ENCODE results near the gene CAMK2N1. TPM values are rescaled to one million over a fixed set of nuclear protein-coding genes. Genes with fewer than 3 reads are reported as not detected.

CAMK2N1 gene
- total RNA-seq, 1 donor from 2014 or later, result 1.0 TPM

GRCh38 chr1:20446796-20447195, 39.2 kb downstream of the CAMK2N1 start:
- DNase-seq (ENCODE audit: low read depth in 2 of 2), result no peak

DNA sequence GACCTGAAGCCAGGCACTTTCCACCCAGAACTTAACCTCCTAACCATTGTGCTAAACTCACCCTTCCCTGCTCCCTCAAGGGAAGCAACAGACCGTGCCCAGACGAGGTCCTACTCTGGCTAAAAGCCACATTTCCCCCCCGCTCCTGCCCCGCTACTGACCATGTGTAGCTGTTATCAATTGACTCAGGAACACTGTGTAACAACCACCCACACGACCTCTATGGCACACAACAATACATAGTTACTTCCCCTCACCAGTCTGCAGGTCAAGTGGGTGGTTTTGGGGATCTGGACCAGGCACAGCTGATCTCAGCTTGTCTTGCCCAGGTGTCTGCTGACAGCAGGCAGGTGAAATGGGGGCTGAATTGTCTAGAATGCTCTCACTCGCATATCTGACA, 40.1 kb downstream of the CAMK2N1 start:
- DNase-seq (ENCODE audit: low read depth in 2 of 2), result no peak

DNA sequence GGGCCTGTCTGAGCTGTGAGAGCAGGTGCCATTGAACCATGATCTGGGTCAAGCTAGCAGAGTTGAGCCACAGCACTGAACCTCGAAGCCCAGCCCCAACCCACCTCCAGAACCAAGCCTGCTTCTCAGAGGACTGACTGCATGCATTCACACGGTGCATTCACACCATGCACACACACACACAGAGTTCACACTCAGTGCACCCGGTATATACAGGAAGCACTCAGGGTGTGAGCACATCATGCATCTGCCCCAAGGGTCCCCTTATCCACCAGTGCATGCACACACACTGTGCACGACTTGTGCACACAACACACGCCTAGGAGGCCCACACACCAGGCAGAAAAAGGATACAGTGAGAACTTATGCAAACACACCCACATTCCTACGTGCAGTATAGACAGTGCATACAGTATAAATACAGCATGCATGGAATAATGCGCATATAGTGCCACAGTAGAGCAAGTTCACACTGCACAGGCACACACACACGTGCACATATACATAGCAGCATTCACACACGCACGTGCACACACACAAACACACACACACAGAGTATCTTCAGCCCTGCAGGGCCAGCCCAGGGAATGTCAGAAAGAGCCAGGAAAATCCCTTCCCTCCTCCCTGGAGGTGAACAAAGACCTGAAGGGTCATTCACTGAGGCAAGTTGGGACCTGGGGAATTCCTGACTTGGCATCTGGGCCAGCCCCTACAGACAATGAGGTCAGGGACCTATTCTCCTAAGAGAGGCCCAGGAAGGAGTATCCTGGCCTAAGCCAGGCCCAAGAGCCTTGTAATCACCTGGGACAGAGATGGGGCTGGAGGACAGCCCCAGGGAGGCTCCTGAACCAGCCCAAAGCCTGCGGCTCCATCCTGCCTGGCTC, 42.1 kb downstream of the CAMK2N1 start:
- no peak for DNase-seq (ENCODE audit: low read depth in 2 of 2)

GRCh38 chr1:20442920-20443625, 42.9 kb downstream of the CAMK2N1 start:
- DNase-seq (ENCODE audit: low read depth in 2 of 2), result no peak

DNA sequence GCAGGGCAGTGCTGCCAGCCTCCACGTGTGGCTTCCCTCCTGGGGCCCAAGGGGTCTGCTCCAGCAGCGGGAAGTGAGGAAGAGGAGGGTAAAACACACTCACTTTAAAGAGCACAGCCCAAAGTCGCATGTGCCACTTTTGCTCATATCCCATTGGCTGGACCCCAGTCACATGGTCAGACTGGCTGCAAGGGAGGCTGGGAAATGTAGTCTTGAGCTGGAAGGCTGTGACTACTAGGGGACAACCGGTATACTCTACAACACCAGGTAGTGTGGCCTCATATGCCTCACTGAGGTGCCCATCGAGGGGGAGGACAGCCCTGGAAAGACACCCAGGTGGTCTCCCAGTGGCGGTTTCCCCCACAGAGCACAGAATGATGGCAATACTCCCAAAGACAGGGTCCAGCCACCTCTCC, 45.2 kb downstream of the CAMK2N1 start:
- DNase-seq (ENCODE audit: low read depth in 2 of 2), result peak; percentile 25 to 54

DNA sequence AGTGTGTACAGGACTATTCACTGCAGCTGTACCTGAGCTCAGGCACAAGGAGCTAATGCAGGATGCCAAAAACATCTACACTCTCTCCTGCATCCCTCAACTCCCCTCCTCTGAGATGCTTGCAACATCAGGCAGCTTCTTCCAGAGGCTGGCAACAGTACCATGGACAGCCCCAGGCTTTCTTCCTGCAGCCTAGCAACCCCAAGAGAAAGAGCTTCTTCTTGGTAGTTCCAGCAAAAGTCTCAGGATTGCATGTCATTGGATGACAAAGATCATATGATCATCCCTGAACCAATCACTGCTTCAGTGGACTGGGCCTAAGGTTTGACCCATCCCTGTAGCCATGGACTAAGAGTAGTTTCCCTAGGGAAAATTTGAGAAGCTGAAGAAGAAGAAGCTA, 46.7 kb downstream of the CAMK2N1 start:
- DNase-seq (ENCODE audit: low read depth in 2 of 2), result peak in 1 of 2 donors; percentile 12

- DNase-seq (ENCODE audit: low read depth in 2 of 2), result no peak
Measured at GRCh38 chr1:20437640-20438039, 48.4 kb downstream of the CAMK2N1 start.

- DNase-seq (ENCODE audit: low read depth in 2 of 2), result no peak
Measured at GRCh38 chr1:20432891-20433290, 53.1 kb downstream of the CAMK2N1 start.

Other genes starting within 250 kb of the CAMK2N1 start
- not detected in 2 replicates for gene VWA5B1, start 195.3 kb downstream of the CAMK2N1 start, total RNA-seq
- gene MUL1, start 21.9 kb upstream of the CAMK2N1 start, total RNA-seq, result 18.4 and 31.1 TPM in 2 replicates
- gene FAM43B, start 66.4 kb upstream of the CAMK2N1 start, total RNA-seq, result under 0.01 TPM in 1 of 2 replicates, not detected in the other
- 1.2 and 4.4 TPM in 2 replicates for gene CDA, start 102.9 kb upstream of the CAMK2N1 start, total RNA-seq
- 53.4 and 100 TPM in 2 replicates for gene PINK1, start 147.2 kb upstream of the CAMK2N1 start, total RNA-seq
- 302 and 328 TPM in 2 replicates for gene DDOST, start 175.2 kb upstream of the CAMK2N1 start, total RNA-seq
- gene KIF17, start 231.8 kb upstream of the CAMK2N1 start, total RNA-seq, result 22.0 and 24.0 TPM in 2 replicates
- gene SH2D5, start 246.5 kb upstream of the CAMK2N1 start, total RNA-seq, result 0.25 and 0.26 TPM in 2 replicates

Measured in dermis microvascular lymphatic vessel endothelial cell (primary cell).